NCI-H1105 treated with DMSO at 0.1 percent for 48 hours (cell line): Measurements from ENCODE around the gene NFATC1.

ENCODE experiments used
- DNase-seq: peaks from one replicate; lab custom pipeline; 2025; lab: John Stamatoyannopoulos, UW

Gene NFATC1

GRCh38 chr18:79441420-79441819 is 45.7 kb downstream of the NFATC1 start:
- no peak for DNase-seq

- no peak for DNase-seq
These were observed 46.9 kb downstream of the NFATC1 start for GRCh38 chr18:79442508-79443221.

- no peak for DNase-seq
These were observed 49.5 kb downstream of the NFATC1 start for GRCh38 chr18:79445221-79445620.

GRCh38 chr18:79445696-79446561 is 50.2 kb downstream of the NFATC1 start:
- no peak for DNase-seq

- no peak for DNase-seq
These were observed 51.2 kb downstream of the NFATC1 start for GRCh38 chr18:79446931-79447330.

- DNase-seq = no peak
These were observed 52.1 kb downstream of the NFATC1 start for GRCh38 chr18:79447703-79448367.

GRCh38 chr18:79448621-79449020 is 52.9 kb downstream of the NFATC1 start:
- DNase-seq = no peak

GRCh38 chr18:79449551-79450288 is 54.0 kb downstream of the NFATC1 start:
- no peak for DNase-seq

- DNase-seq = no peak
These were observed 54.8 kb downstream of the NFATC1 start for GRCh38 chr18:79450289-79451080.

GRCh38 chr18:79451237-79452125 is 55.8 kb downstream of the NFATC1 start:
- DNase-seq = no peak

- no peak for DNase-seq
These were observed 56.7 kb downstream of the NFATC1 start for GRCh38 chr18:79452190-79452990.

GRCh38 chr18:79452991-79453645 is 57.4 kb downstream of the NFATC1 start:
- no peak for DNase-seq

GRCh38 chr18:79453816-79454735 is 58.3 kb downstream of the NFATC1 start:
- no peak for DNase-seq

- DNase-seq = no peak
These were observed 59.5 kb downstream of the NFATC1 start for GRCh38 chr18:79455261-79455660.

- DNase-seq = no peak
These were observed 60.6 kb downstream of the NFATC1 start for GRCh38 chr18:79456105-79456980.

- no peak for DNase-seq
These were observed 61.5 kb downstream of the NFATC1 start for GRCh38 chr18:79457239-79457638.

GRCh38 chr18:79457652-79458051 is 61.9 kb downstream of the NFATC1 start:
- no peak for DNase-seq
